Bronchial smooth muscle cell (primary cell): ENCODE measurements around the gene PHYKPL. TPM values are rescaled to one million over a fixed set of nuclear protein-coding genes. Genes with fewer than 3 reads are reported as not detected.

Experiments used
- total RNA-seq: library from RNA; depleted of rRNA; stranded (reverse); fragments of >200 nt; gene quantifications from 2 replicates; pipeline ENCODE4 v1.2.1, GENCODE V29; 2014

Gene PHYKPL
- total RNA-seq, result 35.6 and 61.0 TPM in 2 replicates

DNA sequence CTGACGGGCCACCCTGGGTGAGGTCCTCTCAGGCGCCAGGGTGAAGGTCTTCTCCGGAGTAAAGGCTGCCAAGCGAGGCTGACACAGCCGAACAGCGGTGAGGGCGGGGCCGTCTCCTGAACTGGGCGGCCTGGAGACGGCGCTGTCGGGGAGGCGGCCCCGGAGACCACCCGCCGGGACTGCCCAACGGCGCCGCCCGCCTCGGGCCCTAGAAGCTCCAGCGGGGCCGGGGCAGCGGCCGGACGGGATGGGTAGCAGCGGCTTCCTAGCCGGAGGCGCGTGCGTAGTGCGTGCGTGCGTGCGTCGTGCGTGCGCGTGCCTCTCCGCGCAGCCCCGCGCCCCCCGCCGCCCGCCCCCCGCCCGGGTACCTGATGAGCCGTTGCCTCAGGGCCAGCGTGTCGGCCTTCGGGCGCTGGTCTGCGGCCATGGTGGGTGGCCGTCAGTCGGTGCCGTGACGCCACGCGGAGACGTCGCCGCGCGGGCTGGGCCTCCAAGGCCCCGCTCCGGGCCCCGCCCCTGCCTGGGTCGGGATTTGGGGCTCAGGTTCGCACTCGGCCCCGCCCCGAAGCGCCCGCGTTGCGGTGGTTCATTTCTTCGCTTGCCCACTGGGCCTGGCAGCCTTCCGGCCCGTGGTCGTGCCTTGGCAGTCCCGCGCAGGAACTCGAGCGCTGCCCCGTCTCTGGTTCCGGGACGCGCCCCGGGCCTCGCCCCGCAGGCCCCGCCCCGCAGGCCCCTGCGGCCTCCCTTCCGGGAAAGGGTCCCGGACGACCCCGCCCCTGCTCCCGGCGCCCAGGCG, at the start of gene PHYKPL:
Gene PHYKPL (minus strand): TSS at position 679 of the 796 bp plus-strand sequence. CDS start 252 bp downstream, at position 427.

DNA sequence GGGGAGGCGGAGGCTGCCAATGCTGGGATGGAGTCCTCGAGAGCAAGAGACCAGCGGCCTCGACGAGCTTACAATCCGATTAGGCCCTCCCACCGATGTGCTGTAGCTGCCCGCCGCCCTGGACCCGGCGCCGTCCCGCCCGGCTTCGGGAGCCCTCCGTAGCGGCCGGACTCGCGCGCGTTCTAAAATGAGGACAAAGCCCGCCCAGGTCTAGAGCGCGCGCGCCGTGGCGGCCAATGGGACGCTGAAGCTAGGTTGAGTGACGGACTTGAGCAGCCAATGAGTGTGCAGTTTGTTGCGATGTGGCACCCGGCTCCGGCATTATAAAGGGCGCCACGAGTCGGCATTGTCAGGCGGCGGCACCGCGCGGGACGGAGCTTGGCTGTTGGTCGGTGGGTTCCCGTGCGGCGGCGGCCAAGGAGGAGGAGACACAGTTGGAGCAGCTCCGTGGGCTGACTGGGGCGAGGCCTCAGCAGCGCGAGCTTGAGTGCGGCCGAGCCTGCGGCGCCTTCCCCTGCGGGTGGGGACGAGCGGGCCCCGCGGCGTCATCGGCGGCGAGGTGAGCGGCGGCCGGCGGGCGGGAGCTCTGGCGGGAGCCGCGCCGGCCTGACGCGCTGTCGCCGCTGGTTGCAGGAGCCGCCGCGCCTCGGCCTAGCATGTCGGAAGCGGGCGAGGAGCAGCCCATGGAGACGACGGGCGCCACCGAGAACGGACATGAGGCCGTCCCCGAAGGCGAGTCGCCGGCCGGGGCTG, 28.2 kb downstream of the PHYKPL start, which contains the start of gene HNRNPAB:
Gene HNRNPAB (plus strand): TSS at position 352 of the 753 bp plus-strand sequence. CDS start 305 bp downstream, at position 657.

DNA sequence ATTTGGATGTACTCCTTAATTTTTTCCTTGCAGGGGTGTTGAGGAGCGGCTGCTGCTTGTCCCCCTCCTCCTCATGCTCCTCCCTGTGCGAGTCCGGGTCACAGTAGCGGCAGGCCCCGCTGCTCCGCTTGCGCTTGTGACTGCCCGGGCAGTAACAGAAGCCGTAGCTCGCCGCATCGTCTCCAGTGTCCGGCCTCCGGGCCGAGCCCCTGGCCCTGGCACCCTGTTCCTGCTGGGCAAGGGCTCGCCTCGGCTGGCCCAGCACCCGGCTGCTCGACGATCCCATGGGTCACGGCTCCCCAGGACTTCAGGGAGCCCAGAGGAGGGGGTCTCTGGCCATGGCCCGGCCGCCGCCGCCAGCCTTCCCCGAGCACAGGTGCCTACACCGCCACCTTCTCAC, 45.6 kb downstream of the PHYKPL start, which contains the start of gene GMCL2:
Gene GMCL2 (minus strand): TSS at position 358 of the 400 bp plus-strand sequence. CDS start 72 bp downstream, at position 286.

Other genes starting within 250 kb of the PHYKPL start
- not detected in 2 replicates for gene PROP1, start 236.6 kb downstream of the PHYKPL start, total RNA-seq
- gene N4BP3, start 119.3 kb downstream of the PHYKPL start, total RNA-seq, result 1.6 and 1.8 TPM in 2 replicates
- gene RMND5B, start 101.8 kb downstream of the PHYKPL start, total RNA-seq, result 14.3 and 22.5 TPM in 2 replicates
- 44.6 and 79.6 TPM in 2 replicates for gene NHP2, start 78.9 kb downstream of the PHYKPL start, total RNA-seq
- not detected in 2 replicates for gene GMCL2, start 45.4 kb downstream of the PHYKPL start, total RNA-seq
- gene HNRNPAB, start 28.3 kb downstream of the PHYKPL start, total RNA-seq, result 13.9 and 23.0 TPM in 2 replicates